Nephron (organoid): ENCODE data around the gene SIRT4.
"Not testable (repeated sequence)": the region's sequence is repeated elsewhere in the genome, so short reads cannot be mapped to it uniquely, and the experiment has no call there.

ENCODE experiments used
- H3K27ac Mint-ChIP-seq, 3 experiments: 2 replicates each; pipeline ENCODE4 v1.8.0; 2020; ENCODE audit warnings: mixed read lengths in 3 of 3, mild to moderate bottlenecking in 2 of 3, moderate library complexity in 1 of 3
- H3K27me3 Mint-ChIP-seq: 2 replicates; pipeline ENCODE4 v1.8.0; 2021; ENCODE audit warnings: low read depth, mild to moderate bottlenecking, moderate library complexity, mixed read lengths
- H3K36me3 Mint-ChIP-seq: 2 replicates; pipeline ENCODE4 v1.8.0; 2020; ENCODE audit warnings: low read depth, mixed read lengths
- H3K4me1 Mint-ChIP-seq: 2 replicates; pipeline ENCODE4 v1.8.0; 2020; ENCODE audit warnings: mixed read lengths
- H3K4me3 Mint-ChIP-seq, 3 experiments: 2 replicates each; pipeline ENCODE4 v1.8.0; 2020; ENCODE audit warnings: mild to moderate bottlenecking in 3 of 3, mixed read lengths in 3 of 3, moderate library complexity in 2 of 3
- H3K9me3 Mint-ChIP-seq: 2 replicates; pipeline ENCODE4 v1.8.0; 2020; ENCODE audit warnings: mixed read lengths
- TF ChIP-seq, protein P1 (sequence below), 3 experiments: fragments of 200-600 bp; sonication (generic); IDR thresholded peaks; one replicate each; pipeline ENCODE4 v1.5.0; 2021; ENCODE audit warnings: antibody characterized with exemption in 3 of 3; ENCODE audit not compliant: unreplicated experiment in 3 of 3

The SIRT4 gene, protein sequence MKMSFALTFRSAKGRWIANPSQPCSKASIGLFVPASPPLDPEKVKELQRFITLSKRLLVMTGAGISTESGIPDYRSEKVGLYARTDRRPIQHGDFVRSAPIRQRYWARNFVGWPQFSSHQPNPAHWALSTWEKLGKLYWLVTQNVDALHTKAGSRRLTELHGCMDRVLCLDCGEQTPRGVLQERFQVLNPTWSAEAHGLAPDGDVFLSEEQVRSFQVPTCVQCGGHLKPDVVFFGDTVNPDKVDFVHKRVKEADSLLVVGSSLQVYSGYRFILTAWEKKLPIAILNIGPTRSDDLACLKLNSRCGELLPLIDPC

DNA sequence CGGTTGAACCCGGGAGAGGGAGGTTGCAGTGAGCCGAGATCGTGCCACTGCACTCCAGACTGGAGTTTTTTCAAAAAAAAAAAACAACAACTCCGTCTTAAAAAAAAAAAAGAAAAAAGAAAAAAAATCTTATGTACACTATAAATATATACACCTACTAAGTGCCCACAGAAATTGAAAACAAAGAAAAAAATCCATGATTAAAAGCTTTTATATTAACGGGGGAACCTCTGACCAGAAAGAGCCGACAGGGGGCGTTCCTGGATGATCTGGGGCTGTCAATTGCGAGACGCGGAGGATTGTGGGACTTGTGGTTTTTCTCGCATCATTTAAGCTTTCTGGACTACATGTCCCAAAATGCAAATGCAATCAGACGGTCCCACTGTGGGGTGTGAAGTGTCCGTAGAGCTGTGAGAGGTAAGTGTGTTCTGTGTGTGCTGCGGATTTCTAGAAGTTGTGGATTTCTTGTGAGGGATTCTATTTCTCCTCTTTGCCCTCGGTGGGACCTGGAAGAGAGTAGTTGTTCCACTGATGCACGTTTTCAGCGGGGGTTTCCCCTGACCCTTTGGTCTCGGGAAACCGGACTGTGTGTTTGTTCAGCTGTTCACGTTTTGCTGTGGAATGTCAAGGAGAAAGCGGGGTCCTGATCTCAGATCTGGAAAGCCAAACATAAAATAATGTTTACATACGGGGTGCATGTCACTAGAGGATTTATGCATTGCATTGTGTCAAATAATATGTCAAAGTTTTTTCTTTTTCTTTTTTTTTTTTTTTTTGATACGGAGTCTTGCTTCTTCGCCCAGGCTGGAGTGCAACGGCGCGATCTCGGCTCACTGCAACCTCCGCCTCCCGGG is at the start of gene SIRT4:
TSS of gene SIRT4 (plus strand) at position 360 of the 854 bp plus-strand sequence. CDS start 1,241 bp downstream, outside the sequence.
- Mint-ChIP-seq H3K4me1 (peaks cover 5% of the 10 kb centered on the region), H3K27ac (peak within 1 kb of the TSS; percentile 96 to 99 (median 99)), H3K9me3 (no peaks in the 10 kb centered on the region), H3K36me3 (no peaks in the 10 kb centered on the region), H3K4me3 (peak within 1 kb of the TSS; percentile 85 to 96 (median 95)), H3K27me3 (no peaks in the 10 kb centered on the region)
- TF ChIP-seq, protein P1, sequence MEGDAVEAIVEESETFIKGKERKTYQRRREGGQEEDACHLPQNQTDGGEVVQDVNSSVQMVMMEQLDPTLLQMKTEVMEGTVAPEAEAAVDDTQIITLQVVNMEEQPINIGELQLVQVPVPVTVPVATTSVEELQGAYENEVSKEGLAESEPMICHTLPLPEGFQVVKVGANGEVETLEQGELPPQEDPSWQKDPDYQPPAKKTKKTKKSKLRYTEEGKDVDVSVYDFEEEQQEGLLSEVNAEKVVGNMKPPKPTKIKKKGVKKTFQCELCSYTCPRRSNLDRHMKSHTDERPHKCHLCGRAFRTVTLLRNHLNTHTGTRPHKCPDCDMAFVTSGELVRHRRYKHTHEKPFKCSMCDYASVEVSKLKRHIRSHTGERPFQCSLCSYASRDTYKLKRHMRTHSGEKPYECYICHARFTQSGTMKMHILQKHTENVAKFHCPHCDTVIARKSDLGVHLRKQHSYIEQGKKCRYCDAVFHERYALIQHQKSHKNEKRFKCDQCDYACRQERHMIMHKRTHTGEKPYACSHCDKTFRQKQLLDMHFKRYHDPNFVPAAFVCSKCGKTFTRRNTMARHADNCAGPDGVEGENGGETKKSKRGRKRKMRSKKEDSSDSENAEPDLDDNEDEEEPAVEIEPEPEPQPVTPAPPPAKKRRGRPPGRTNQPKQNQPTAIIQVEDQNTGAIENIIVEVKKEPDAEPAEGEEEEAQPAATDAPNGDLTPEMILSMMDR (IDR thresholded peaks at IDR 0.05; ENCODE audit: unreplicated experiment in 3 of 3) = peak; percentile 76 to 86 (median 79)

DNA sequence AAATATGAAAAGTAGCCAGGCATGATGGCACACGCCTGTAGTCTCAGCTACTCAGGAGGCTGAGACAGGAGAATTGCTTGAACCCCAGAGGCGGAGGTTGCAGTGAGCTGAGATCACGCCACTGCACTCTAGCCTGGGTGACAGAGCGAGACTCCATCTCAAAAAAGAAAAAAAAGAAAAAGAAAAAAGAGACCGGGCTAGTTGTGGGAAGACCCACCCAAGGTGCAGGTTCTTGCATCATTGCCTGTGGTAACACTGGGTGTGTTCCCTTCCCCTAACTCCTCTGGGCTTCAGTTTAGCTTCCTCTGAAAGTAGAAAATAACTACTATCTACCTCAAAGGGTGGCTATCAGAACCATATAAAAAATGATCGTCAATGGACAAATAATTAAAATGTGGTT is 48.8 kb upstream of the SIRT4 start:
- H3K27me3 Mint-ChIP-seq, H3K9me3 Mint-ChIP-seq, H3K27ac Mint-ChIP-seq, H3K4me3 Mint-ChIP-seq: not testable (repeated sequence)
- H3K4me1 Mint-ChIP-seq = peaks cover 66% of the 10 kb centered on the region
- peaks cover 10% of the 10 kb centered on the region for H3K36me3 Mint-ChIP-seq

DNA sequence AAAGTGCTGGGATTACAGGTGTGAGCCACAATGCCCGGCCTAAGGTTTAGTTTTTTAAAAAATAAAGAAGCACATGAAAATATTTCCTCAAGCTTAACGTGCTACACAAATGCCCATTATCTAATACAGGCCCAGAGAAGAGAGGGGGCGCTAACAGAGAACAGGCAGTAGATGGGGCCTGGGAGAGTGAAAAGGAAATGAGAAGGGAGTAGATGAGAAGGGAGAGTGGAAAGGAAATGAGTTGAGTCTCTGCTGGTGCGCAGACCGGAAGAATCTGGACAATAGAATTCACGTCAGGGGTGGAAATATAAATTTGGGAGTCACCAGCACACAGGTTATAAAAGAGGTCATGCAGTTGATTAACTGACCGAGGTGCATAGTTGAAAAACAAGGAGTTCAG is 47.3 kb upstream of the SIRT4 start:
- Mint-ChIP-seq H3K4me1 (peaks cover 62% of the 10 kb centered on the region), H3K27ac (peak overlapping the region; percentile 59 to 66 (median 60)), H3K9me3 (no peaks in the 10 kb centered on the region), H3K27me3 (no peaks in the 10 kb centered on the region), H3K4me3 (no peak overlapping the region), H3K36me3 (peaks cover 10% of the 10 kb centered on the region)
- TF ChIP-seq, protein P1 (IDR thresholded peaks at IDR 0.05; ENCODE audit: unreplicated experiment in 3 of 3) = no peak

DNA sequence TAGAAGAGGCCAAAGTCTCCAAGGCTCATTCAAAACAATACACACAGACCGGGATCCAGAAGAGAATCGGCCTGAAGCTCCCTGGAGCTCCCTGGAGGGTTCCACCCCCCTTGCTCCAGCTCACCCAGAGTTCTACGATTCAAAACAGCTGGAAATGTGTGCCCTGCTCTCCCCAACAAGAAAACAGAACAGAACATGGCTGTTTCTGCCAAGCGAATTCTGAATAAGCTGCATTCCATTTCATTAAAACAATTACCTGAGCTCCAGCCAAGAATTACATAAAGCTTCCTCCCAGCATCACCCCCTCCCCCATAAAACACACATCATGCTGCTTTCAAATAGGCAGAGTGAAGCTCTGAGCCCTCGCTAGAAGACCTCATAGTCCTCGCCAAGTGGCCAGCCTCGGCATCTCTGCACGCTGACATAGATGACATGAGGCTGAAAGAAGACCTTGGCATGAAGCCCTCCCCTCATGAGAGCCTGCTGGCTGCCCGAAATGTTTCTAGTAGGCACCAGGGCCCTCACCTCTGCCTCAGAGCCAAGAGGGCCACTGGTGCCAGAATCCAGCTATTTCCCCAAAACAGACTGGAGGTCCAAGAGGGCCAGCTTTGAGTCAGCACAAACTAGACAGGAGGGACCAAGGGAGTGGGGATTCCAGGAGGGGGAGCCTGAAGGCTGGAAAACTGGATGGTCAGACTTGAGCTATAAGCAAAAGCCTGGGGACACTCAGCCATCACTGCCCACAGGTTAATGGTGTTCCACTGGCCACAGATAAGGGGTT is 44.9 kb upstream of the SIRT4 start:
- Mint-ChIP-seq H3K27ac (peak overlapping the region; percentile 85 to 96 (median 95)), H3K27me3 (no peaks in the 10 kb centered on the region)

DNA sequence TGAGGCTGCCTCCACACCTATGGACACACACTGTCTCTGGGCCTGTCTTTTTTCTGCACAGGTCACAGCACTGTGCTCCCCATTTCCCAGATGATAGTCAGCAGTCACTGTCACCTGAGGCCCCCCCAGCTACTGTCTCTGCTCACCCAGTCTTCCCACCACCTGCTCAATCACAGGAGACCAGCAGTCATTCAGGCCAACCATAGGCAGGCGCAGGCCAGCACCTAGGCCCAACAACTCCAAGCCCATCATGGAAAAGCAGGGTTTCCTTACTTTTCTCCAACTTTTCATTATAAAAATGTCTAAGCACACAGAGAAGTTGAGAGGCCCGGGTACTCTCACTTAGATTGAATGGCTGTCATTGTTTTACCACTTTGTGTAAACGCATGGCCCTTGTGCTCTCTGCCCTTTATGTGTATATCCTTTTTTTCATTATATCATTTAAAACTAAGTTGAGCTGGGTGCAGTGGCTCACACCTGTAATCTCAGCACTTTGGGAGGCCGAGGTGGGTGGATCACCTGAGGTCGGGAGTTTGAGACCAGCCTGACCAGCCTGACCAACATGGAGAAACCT is 43.7 kb upstream of the SIRT4 start:
- H3K36me3 Mint-ChIP-seq = peaks cover 14% of the 10 kb centered on the region
- H3K27ac Mint-ChIP-seq = peak overlapping the region; percentile 73 to 96 (median 95)
- peaks cover 76% of the 10 kb centered on the region for H3K4me1 Mint-ChIP-seq
- peak overlapping the region in 1 of 3 experiments; percentile 20 for H3K4me3 Mint-ChIP-seq
- H3K27me3 Mint-ChIP-seq = no peaks in the 10 kb centered on the region
- no peaks in the 10 kb centered on the region for H3K9me3 Mint-ChIP-seq
- TF ChIP-seq, protein P1 (IDR thresholded peaks at IDR 0.05; ENCODE audit: unreplicated experiment in 3 of 3) = no peak

More for the DNA sequence above, 44.9 kb upstream of the SIRT4 start:
- H3K4me3 Mint-ChIP-seq = peak overlapping the region in 2 of 3 experiments; percentile 29 to 50
- peaks cover 14% of the 10 kb centered on the region for H3K36me3 Mint-ChIP-seq
- H3K9me3 Mint-ChIP-seq = no peaks in the 10 kb centered on the region
- H3K4me1 Mint-ChIP-seq = peaks cover 67% of the 10 kb centered on the region
- TF ChIP-seq, protein P1 (IDR thresholded peaks at IDR 0.05; ENCODE audit: unreplicated experiment in 3 of 3) = no peak
